Uterus (tissue), 4 donors: Measurements from ENCODE around the gene CEACAM21. TPM values are rescaled to one million over a fixed set of nuclear protein-coding genes. Genes with fewer than 3 reads are reported as not detected.
A peak's percentile ranks its signal among the peaks of the same experiment; 100 is the strongest.

Source experiments
- DNase-seq, 2 donors: peaks; one replicate each; pipeline ENCODE4 v3.0.0-alpha.2; 2019 to 2020
- H3K27ac ChIP-seq, 2 donors: fragments of 200-600 bp; sonication (generic); 1 replicate in 1 of 2; 2 replicates in 1 of 2; pipeline ENCODE4 v1.5.1; 2016 to 2018
- H3K27me3 ChIP-seq, 2 donors: fragments of 200-600 bp; sonication (generic); one replicate each; pipeline ENCODE4 v1.5.1; 2018 to 2019; ENCODE audit warnings: control low read depth in 1 of 2
- H3K36me3 ChIP-seq, 2 donors: fragments of 200-600 bp; sonication (generic); one replicate each; pipeline ENCODE4 v1.5.1; 2019; ENCODE audit warnings: control low read depth in 1 of 2
- H3K4me1 ChIP-seq, 2 donors: fragments of 200-600 bp; sonication (generic); one replicate each; pipeline ENCODE4 v1.5.1; 2018 to 2019; ENCODE audit warnings: control low read depth in 1 of 2
- H3K4me3 ChIP-seq, 2 donors: fragments of 200-600 bp; sonication (generic); 1 replicate in 1 of 2; 2 replicates in 1 of 2; pipeline ENCODE4 v1.5.1; 2018 to 2019; ENCODE audit warnings: mild to moderate bottlenecking in 1 of 2
- H3K9me3 ChIP-seq, 2 donors: fragments of 200-600 bp; sonication (generic); one replicate each; pipeline ENCODE4 v1.5.1; 2019; ENCODE audit warnings: control low read depth in 1 of 2
- CTCF ChIP-seq, 4 experiments: fragments of 200-600 bp in 2 of 4; fragments of 450-650 bp in 2 of 4; sonication (generic) in 2 of 4; IDR thresholded peaks; one replicate each; pipeline ENCODE4 v1.5.1; 2016 to 2019; ENCODE audit warnings: antibody characterized with exemption in 4 of 4, mild to moderate bottlenecking in 2 of 4, moderate library complexity in 1 of 4
- POLR2A ChIP-seq, 2 donors: fragments of 450-650 bp; IDR thresholded peaks; one replicate each; pipeline ENCODE4 v1.6.1; 2016; ENCODE audit warnings: antibody characterized with exemption in 2 of 2, mild to moderate bottlenecking in 1 of 2, moderate library complexity in 1 of 2
- intact Hi-C: fragments of 100-400 bp; cut with DNase I; formaldehyde crosslinking; loops from one replicate; pipeline ENCODE4 v1.15.1; 2023; ENCODE audit warnings: low total_unique reads
- total RNA-seq, 4 donors: library from RNA; depleted of rRNA in 3 of 4; stranded (reverse); fragments of >200 nt in 3 of 4; gene quantifications; one replicate each; pipeline versions ENCODE4 v1.1.0 to v1.2.4, GENCODE V29; 2014 to 2023
- donor health status: DM: yes; HTN: yes; CAD: no.

The CEACAM21 gene
- total RNA-seq, 4 donors from 2014 or later = 1.1 to 2.8 (median 2.6) TPM; not detected in 1

DNA sequence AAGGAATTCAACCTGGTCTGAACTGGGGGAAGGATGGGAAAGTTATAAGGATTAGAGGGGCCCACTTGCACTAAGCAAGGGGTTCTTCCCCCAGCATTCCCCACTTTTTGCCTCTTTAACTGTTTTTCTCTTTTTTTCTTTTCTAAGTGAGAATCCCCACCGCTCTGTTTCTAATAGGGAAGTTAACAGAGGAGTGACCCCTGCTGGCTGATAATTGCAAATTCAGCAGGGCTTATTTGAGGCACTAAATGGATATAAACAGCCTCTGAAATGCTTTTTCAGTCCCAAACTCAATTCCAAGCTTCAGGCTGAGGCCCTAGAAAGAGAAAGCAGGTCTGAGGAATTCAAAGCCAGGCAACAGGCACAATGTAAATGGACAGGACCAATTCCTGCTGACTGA is 38.2 kb upstream of the CEACAM21 start:
- Histone ChIP-seq H3K9me3 (no peaks in the 10 kb centered on the region), H3K27ac (no peak overlapping the region), H3K4me3 (no peak overlapping the region), H3K36me3 (no peaks in the 10 kb centered on the region), H3K4me1 (no peaks in the 10 kb centered on the region), H3K27me3 (no peaks in the 10 kb centered on the region)
- TF ChIP-seq POLR2A (IDR thresholded peaks at IDR 0.05) (no peak), CTCF (IDR thresholded peaks at IDR 0.05) (peak in 2 of 4 experiments; percentile 11 to 26)
- DNase-seq = no peak
- intact Hi-C loops = no loop called here

DNA sequence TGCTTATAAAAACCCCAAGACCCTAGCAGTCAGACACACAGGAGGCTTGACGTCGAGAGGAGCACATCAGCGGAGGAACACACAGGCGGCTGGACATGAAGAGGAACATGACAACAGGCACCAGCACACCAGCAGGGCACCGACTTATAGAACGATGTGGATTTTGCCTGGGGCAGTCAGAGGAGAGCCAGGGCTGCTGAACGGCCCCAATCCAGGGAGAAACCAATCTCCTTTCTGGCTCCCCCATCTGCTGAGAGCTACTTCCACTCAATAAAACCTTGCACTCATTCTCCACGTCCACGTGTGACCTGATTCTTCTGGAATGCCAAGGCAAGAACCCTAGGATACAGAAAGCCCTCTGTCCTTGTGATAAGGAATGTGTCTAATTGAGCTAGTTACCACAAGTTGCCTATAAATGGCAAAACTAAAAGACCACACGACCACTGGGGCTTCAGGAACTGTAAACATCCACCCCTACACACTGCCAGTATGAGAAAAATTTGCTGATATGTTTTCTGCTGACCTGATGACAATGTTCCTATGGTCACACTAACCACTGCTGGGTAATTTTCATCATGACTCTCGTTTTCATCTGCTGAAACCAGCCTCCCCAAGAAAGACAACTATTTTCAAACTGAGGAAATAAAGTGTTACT is 35.8 kb upstream of the CEACAM21 start:
- no peak overlapping the region for H3K27ac ChIP-seq
- TF ChIP-seq POLR2A (IDR thresholded peaks at IDR 0.05) = no peak
- TF ChIP-seq CTCF (IDR thresholded peaks at IDR 0.05) = no peak
- H3K4me3 ChIP-seq = no peak overlapping the region
- no peak for DNase-seq
- H3K36me3 ChIP-seq = no peaks in the 10 kb centered on the region
- no peaks in the 10 kb centered on the region for H3K4me1 ChIP-seq
- H3K9me3 ChIP-seq = no peaks in the 10 kb centered on the region
- intact Hi-C loops = no loop called here
- no peaks in the 10 kb centered on the region for H3K27me3 ChIP-seq

DNA sequence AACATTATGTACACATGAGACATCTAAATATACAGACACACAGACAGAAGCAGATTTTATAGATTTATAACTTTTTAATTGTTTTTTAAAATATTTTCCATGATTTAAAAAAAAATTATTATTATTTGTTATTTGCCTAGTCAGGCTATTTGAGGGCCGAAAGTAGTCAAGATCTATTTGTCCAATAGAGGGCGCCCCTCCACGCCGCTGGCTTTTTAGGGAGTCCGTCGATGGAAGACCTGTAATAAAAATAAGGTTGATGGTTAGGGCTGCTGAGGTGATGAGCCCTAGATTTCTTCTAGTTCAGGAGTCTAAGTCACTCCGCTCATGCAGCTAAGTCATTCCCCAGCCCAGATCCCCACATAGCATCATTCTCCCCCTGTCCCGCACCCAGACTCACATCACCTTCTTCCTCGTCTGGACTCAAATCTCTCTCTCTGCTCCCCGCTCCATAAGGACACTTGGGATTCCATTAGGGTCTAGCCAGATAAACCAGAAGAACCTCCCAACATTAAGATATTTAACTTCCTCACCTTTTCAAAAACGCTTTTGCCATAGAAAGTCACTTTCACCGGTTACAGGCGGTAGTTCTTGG is 33.9 kb upstream of the CEACAM21 start:
- Histone ChIP-seq H3K9me3 (no peaks in the 10 kb centered on the region), H3K27me3 (no peaks in the 10 kb centered on the region), H3K27ac (no peak overlapping the region), H3K4me1 (no peaks in the 10 kb centered on the region), H3K4me3 (no peak overlapping the region), H3K36me3 (no peaks in the 10 kb centered on the region)
- peak in 1 of 2 donors; percentile 36 for DNase-seq
- intact Hi-C loops = no loop called here
- TF ChIP-seq POLR2A (IDR thresholded peaks at IDR 0.05) = no peak
- peak; percentile 19 to 49 (median 30) for TF ChIP-seq CTCF (IDR thresholded peaks at IDR 0.05)

DNA sequence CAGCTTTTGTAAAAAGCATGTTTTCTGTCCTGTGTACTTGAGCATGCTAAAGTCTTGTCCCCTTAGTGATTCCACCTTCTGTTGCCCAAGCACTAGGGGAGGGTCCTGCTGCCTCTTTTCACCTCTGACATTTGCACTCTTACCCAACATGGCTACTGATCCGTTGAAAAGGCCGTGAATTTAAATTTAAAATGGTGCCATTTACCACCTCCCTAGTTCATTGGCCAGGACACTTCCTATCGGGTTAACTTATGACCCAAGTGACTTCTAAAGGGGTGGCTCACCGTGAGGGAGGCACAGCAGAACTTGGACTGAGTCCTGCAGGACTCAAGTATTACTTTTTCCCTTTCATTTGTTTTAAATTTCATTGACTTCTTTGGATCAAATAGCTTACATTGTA is 33.3 kb upstream of the CEACAM21 start:
- no peak overlapping the region for H3K27ac ChIP-seq
- H3K4me3 ChIP-seq = no peak overlapping the region
- no peak for TF ChIP-seq POLR2A (IDR thresholded peaks at IDR 0.05)
- TF ChIP-seq CTCF (IDR thresholded peaks at IDR 0.05) = no peak
- intact Hi-C loops = no loop called here
- no peaks in the 10 kb centered on the region for H3K4me1 ChIP-seq
- no peaks in the 10 kb centered on the region for H3K9me3 ChIP-seq
- no peak for DNase-seq
- no peaks in the 10 kb centered on the region for H3K36me3 ChIP-seq
- H3K27me3 ChIP-seq = no peaks in the 10 kb centered on the region

- H3K4me1 ChIP-seq = no peaks in the 10 kb centered on the region
- DNase-seq = no peak
- no peak overlapping the region for H3K4me3 ChIP-seq
- H3K27me3 ChIP-seq = no peaks in the 10 kb centered on the region
- no peak for TF ChIP-seq POLR2A (IDR thresholded peaks at IDR 0.05)
- no peak for TF ChIP-seq CTCF (IDR thresholded peaks at IDR 0.05)
- H3K9me3 ChIP-seq = no peaks in the 10 kb centered on the region
- intact Hi-C loops = no loop called here
- no peak overlapping the region for H3K27ac ChIP-seq
- no peaks in the 10 kb centered on the region for H3K36me3 ChIP-seq
Observed at GRCh38 chr19:41543582-41543981, 32.4 kb upstream of the CEACAM21 start.
